ENCODE data around the gene SH2D2A. TPM values are rescaled to one million over a fixed set of nuclear protein-coding genes. Genes with fewer than 3 reads are reported as not detected.

SH2D2A gene
- polyA plus RNA-seq, 2 donors, result 0.90 to 1.00 TPM

DNA sequence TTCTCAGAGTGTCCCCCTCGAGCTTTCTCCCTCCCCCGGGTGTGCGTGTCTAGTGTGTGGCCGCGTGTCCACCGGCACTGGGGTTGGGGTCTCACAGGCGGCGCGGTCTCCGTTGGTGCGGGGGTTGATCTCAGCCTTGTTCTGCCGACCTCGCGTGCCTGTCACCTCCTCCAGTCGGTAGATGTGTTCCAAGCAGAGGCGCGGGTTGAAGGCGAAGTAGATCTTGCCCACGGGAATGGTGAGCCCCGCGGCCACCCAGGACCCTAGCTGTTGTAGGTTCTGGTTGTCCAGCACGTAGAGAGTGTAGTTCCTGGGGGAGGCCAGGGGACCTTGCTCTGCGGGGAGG lies 32.5 kb upstream of the SH2D2A start:
- peaks cover 9 to 13% of the 10 kb centered on the region in 2 donors for H3K4me1 ChIP-seq (ENCODE audit: control insufficient read depth in 2 of 2, insufficient read depth in 2 of 2, low read length in 1 of 2)
- no peaks in the 10 kb centered on the region for H3K36me3 ChIP-seq (ENCODE audit: control insufficient read depth in 2 of 2, insufficient read depth in 2 of 2, low read length in 1 of 2)
- H3K9me3 ChIP-seq (ENCODE audit: control insufficient read depth in 2 of 2, insufficient read depth in 1 of 2, low read depth in 1 of 2, low read length in 1 of 2), result peaks cover 0 to 4% of the 10 kb centered on the region in 2 donors
- H3K27me3 ChIP-seq (ENCODE audit: control insufficient read depth in 1 of 2, insufficient read depth in 2 of 2, low read length in 2 of 2), result peaks cover 0 to 4% of the 10 kb centered on the region in 2 donors
- no peak overlapping the region for H3K27ac ChIP-seq (ENCODE audit: low read depth in 2 of 2, low read length in 1 of 2)
- 39 to 40% methylated on average over 23 of the region's 23 CpGs for WGBS, 2 donors
- no peak overlapping the region for H3K4me3 ChIP-seq (ENCODE audit: low read depth in 1 of 2, low read length in 2 of 2)

DNA sequence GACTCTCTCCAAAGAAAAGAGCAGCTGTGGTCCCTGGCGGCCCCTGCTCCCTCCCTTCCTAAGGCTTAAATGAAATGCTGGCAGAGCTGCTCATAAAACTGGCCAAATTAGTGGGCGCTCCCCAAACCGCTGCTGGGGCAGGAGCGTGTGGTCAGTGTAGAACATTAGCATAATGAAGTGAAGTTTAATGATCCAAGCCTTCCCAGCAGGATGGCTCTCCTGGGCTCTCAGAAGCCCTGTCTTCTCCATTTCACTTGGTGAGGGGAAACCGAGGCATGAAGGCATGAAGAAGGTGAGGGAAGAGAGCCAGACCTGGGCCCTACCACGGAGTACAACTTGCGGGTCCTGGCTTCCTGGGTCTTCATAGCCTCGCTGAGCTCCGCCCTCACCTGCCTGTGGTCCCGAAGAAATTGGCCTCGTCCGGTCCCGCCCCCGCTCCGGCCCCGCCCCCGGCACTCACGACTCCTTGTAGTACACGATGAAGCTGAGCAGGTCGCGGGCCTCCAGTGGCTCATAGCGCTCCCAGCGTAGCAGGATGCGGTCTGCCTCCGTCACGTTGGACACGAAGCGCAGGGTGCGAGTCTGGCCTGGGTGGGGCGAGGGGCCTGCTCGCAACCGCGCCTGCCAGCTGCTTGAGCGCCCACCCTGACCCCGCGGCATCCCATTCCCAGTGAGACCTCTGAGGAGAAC lies 32.0 kb upstream of the SH2D2A start:
- Histone ChIP-seq H3K27ac (ENCODE audit: low read depth in 2 of 2, low read length in 1 of 2) (no peak overlapping the region), H3K4me3 (ENCODE audit: low read depth in 1 of 2, low read length in 2 of 2) (no peak overlapping the region), H3K27me3 (ENCODE audit: control insufficient read depth in 1 of 2, insufficient read depth in 2 of 2, low read length in 2 of 2) (peaks cover 0 to 4% of the 10 kb centered on the region in 2 donors), H3K36me3 (ENCODE audit: control insufficient read depth in 2 of 2, insufficient read depth in 2 of 2, low read length in 1 of 2) (no peaks in the 10 kb centered on the region), H3K4me1 (ENCODE audit: control insufficient read depth in 2 of 2, insufficient read depth in 2 of 2, low read length in 1 of 2) (peaks cover 9 to 13% of the 10 kb centered on the region in 2 donors), H3K9me3 (ENCODE audit: control insufficient read depth in 2 of 2, insufficient read depth in 1 of 2, low read depth in 1 of 2, low read length in 1 of 2) (peaks cover 0 to under 1% of the 10 kb centered on the region in 2 donors)
- 12 to 14% methylated on average over 36 of the region's 36 CpGs for WGBS, 2 donors

DNA sequence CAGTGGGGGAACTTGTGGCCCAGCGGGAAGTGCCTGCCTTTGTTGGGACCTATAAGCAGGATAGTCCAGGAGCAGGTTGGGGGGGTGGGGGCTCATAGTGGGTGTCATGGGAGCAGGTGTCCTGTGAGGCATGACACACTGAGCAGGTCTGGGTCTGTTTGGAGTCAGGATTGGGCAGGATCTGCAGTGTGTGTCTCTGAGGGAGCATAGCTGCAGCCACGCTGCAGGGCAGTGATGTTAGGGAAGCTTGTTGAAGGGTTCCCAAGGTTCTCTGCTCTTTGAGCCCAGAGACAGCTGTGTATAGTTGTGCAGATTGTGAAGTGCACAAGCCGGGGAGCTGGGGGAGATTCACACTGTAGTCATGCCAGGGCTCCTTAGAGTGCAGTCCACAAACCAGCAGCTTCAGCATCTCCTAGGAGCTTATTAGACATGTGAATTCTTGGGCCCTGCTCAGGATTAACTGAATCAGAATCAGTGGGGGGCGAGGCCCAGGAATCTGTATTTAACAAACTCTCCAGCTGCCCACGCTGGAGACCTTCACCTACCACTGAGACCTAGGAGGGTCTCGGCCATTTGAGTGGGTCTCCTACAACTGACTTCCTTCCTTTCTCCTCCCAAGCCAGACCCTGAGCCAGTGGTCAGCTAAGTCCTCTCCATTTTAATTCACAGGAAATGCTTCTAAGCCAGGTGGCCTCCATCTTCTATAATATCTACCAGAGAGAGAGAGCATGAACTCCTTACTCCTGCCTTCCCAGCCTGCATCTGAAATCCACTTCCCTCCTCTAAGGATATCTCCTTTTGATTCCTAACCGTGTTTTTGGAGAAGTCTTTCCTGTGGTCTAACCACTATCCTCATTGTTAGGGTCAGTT lies 31.2 kb upstream of the SH2D2A start:
- H3K27me3 ChIP-seq (ENCODE audit: control insufficient read depth in 1 of 2, insufficient read depth in 2 of 2, low read length in 2 of 2), result peaks cover 0 to 4% of the 10 kb centered on the region in 2 donors
- 81 to 82% methylated on average over 7 of the region's 7 CpGs for WGBS, 2 donors

DNA sequence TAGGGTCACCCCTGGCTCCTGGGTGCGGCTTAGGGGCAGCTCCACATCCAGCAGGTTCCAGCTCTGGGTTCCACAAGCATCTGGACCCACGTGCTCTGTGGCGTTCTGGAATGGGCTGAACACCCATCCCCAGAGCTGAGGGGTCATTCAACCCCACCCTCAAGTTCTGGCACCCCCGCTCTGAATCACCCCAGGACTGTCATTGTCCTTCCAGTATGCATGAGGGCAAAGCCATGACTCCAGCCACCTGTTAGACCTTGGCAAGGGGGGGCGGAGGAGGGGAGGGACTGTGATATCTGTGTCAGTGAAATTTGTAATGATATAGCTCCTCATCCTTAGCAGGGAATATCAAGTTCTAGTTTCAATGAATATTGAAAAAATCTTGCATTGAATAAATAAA lies 30.0 kb upstream of the SH2D2A start:
- H3K4me1 ChIP-seq (ENCODE audit: control insufficient read depth in 2 of 2, insufficient read depth in 2 of 2, low read length in 1 of 2), result peaks cover 5 to 8% of the 10 kb centered on the region in 2 donors
- H3K27me3 ChIP-seq (ENCODE audit: control insufficient read depth in 1 of 2, insufficient read depth in 2 of 2, low read length in 2 of 2), result peaks cover 0 to 4% of the 10 kb centered on the region in 2 donors
- no peaks in the 10 kb centered on the region for H3K9me3 ChIP-seq (ENCODE audit: control insufficient read depth in 2 of 2, insufficient read depth in 1 of 2, low read depth in 1 of 2, low read length in 1 of 2)
- no peaks in the 10 kb centered on the region for H3K36me3 ChIP-seq (ENCODE audit: control insufficient read depth in 2 of 2, insufficient read depth in 2 of 2, low read length in 1 of 2)
- WGBS, 2 donors, result 92 to 94% methylated on average over 5 of the region's 5 CpGs
- H3K4me3 ChIP-seq (ENCODE audit: low read depth in 1 of 2, low read length in 2 of 2), result no peak overlapping the region
- H3K27ac ChIP-seq (ENCODE audit: low read depth in 2 of 2, low read length in 1 of 2), result no peak overlapping the region

More for the DNA sequence above, 31.2 kb upstream of the SH2D2A start:
- Histone ChIP-seq H3K9me3 (ENCODE audit: control insufficient read depth in 2 of 2, insufficient read depth in 1 of 2, low read depth in 1 of 2, low read length in 1 of 2) (no peaks in the 10 kb centered on the region), H3K27ac (ENCODE audit: low read depth in 2 of 2, low read length in 1 of 2) (no peak overlapping the region), H3K36me3 (ENCODE audit: control insufficient read depth in 2 of 2, insufficient read depth in 2 of 2, low read length in 1 of 2) (no peaks in the 10 kb centered on the region), H3K4me1 (ENCODE audit: control insufficient read depth in 2 of 2, insufficient read depth in 2 of 2, low read length in 1 of 2) (peaks cover 9 to 13% of the 10 kb centered on the region in 2 donors), H3K4me3 (ENCODE audit: low read depth in 1 of 2, low read length in 2 of 2) (no peak overlapping the region)

DNA sequence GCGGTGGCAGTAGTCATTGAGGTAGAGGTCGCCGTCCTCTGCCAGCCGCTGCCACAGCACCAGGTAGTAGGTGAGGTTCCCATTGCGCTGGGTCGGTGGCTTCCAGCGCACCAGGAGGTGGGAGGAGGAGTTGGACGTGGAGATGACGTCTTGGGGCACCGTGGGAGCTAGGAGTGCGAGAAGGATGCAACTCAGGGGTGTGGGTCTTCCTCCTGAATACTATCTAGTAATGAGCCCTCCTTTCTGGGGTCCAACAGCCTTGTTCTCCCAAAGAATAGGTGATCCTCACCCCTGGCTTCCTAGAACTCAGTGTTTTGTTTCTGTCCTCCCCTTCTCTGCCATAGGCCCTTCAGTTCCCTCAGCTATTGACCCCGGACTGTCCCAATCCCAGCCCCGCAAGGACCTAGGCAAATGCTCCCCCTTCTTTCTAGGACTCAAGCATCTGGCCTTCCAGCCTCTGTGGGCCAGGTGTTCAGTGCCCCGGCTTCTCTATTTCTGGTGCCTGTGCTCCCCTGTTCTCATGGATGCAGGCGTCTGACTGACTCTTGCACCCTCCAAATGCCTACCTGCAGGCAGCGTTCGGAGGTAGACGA lies 29.4 kb upstream of the SH2D2A start:
- H3K4me1 ChIP-seq (ENCODE audit: control insufficient read depth in 2 of 2, insufficient read depth in 2 of 2, low read length in 1 of 2), result peaks cover 5 to 8% of the 10 kb centered on the region in 2 donors
- H3K9me3 ChIP-seq (ENCODE audit: control insufficient read depth in 2 of 2, insufficient read depth in 1 of 2, low read depth in 1 of 2, low read length in 1 of 2), result no peaks in the 10 kb centered on the region
- H3K27me3 ChIP-seq (ENCODE audit: control insufficient read depth in 1 of 2, insufficient read depth in 2 of 2, low read length in 2 of 2), result peaks cover 0 to 4% of the 10 kb centered on the region in 2 donors
- no peak overlapping the region for H3K4me3 ChIP-seq (ENCODE audit: low read depth in 1 of 2, low read length in 2 of 2)
- 60% methylated on average over 18 of the region's 18 CpGs for WGBS, 2 donors
- no peaks in the 10 kb centered on the region for H3K36me3 ChIP-seq (ENCODE audit: control insufficient read depth in 2 of 2, insufficient read depth in 2 of 2, low read length in 1 of 2)
- H3K27ac ChIP-seq (ENCODE audit: low read depth in 2 of 2, low read length in 1 of 2), result no peak overlapping the region

GRCh38 chr1:156845055-156845952 lies 28.7 kb upstream of the SH2D2A start:
- no peak overlapping the region for H3K27ac ChIP-seq (ENCODE audit: low read depth in 2 of 2, low read length in 1 of 2)
- H3K36me3 ChIP-seq (ENCODE audit: control insufficient read depth in 2 of 2, insufficient read depth in 2 of 2, low read length in 1 of 2), result no peaks in the 10 kb centered on the region
- WGBS, 2 donors, result 14% methylated on average over 61 to 69 of the region's 69 CpGs
- no peak overlapping the region for H3K4me3 ChIP-seq (ENCODE audit: low read depth in 1 of 2, low read length in 2 of 2)
- peaks cover 5 to 8% of the 10 kb centered on the region in 2 donors for H3K4me1 ChIP-seq (ENCODE audit: control insufficient read depth in 2 of 2, insufficient read depth in 2 of 2, low read length in 1 of 2)
- peaks cover 0 to 4% of the 10 kb centered on the region in 2 donors for H3K27me3 ChIP-seq (ENCODE audit: control insufficient read depth in 1 of 2, insufficient read depth in 2 of 2, low read length in 2 of 2)
- no peaks in the 10 kb centered on the region for H3K9me3 ChIP-seq (ENCODE audit: control insufficient read depth in 2 of 2, insufficient read depth in 1 of 2, low read depth in 1 of 2, low read length in 1 of 2)

DNA sequence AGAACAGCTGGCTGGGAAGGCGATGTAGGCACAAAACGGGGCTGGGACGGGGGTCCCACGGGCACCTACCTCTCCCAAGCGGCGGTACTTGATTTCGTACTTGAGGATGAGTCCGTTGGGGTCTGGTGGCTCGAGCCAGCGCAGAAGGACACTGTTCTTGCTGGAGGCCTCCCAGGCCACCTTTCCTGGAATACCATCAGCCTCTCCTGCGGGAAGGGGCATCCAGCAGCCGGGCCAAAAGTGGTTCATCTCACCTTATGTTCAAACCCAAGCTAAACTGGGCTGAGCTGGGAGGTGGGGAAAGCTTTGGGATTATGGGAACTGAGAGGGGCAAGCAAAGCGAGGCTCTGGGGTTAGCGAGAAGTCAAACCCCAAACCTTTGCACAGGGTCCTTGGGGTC lies 28.0 kb upstream of the SH2D2A start:
- Histone ChIP-seq H3K4me3 (ENCODE audit: low read depth in 1 of 2, low read length in 2 of 2) (no peak overlapping the region), H3K36me3 (ENCODE audit: control insufficient read depth in 2 of 2, insufficient read depth in 2 of 2, low read length in 1 of 2) (no peaks in the 10 kb centered on the region), H3K27me3 (ENCODE audit: control insufficient read depth in 1 of 2, insufficient read depth in 2 of 2, low read length in 2 of 2) (peaks cover 0 to 4% of the 10 kb centered on the region in 2 donors), H3K4me1 (ENCODE audit: control insufficient read depth in 2 of 2, insufficient read depth in 2 of 2, low read length in 1 of 2) (peaks cover 5 to 8% of the 10 kb centered on the region in 2 donors), H3K9me3 (ENCODE audit: control insufficient read depth in 2 of 2, insufficient read depth in 1 of 2, low read depth in 1 of 2, low read length in 1 of 2) (no peaks in the 10 kb centered on the region), H3K27ac (ENCODE audit: low read depth in 2 of 2, low read length in 1 of 2) (no peak overlapping the region)
- 25 to 32% methylated on average over 14 of the region's 14 CpGs for WGBS, 2 donors

DNA sequence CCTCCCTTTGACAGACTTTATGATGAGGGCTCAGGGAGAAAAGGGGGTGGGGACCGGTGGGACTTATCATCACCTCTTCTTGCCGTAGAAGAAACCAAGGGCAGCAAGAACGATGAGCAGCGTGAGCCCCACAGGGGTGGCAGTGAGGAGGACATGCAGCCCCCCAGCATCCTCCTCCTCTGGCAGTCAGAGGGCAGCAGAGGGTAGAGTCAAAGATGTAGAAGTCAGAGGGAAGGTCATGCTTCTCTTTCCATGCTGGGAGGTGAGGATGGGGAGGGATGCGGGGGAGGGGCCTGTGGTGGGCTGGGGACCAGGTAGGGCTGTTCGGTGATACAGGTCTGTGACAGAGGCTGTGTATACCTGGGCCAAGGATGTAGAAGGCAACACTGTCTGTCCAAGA lies 27.5 kb upstream of the SH2D2A start:
- WGBS, 2 donors, result 48 to 53% methylated on average over 6 of the region's 6 CpGs
- H3K4me1 ChIP-seq (ENCODE audit: control insufficient read depth in 2 of 2, insufficient read depth in 2 of 2, low read length in 1 of 2), result peaks cover 5 to 9% of the 10 kb centered on the region in 2 donors
- no peak overlapping the region for H3K27ac ChIP-seq (ENCODE audit: low read depth in 2 of 2, low read length in 1 of 2)
- peaks cover 0 to 4% of the 10 kb centered on the region in 2 donors for H3K27me3 ChIP-seq (ENCODE audit: control insufficient read depth in 1 of 2, insufficient read depth in 2 of 2, low read length in 2 of 2)
- no peaks in the 10 kb centered on the region for H3K36me3 ChIP-seq (ENCODE audit: control insufficient read depth in 2 of 2, insufficient read depth in 2 of 2, low read length in 1 of 2)
- H3K4me3 ChIP-seq (ENCODE audit: low read depth in 1 of 2, low read length in 2 of 2), result no peak overlapping the region
- H3K9me3 ChIP-seq (ENCODE audit: control insufficient read depth in 2 of 2, insufficient read depth in 1 of 2, low read depth in 1 of 2, low read length in 1 of 2), result no peaks in the 10 kb centered on the region

All from esophagus (tissue), 2 donors.